NCI-H1417 (cell line): Measurements from ENCODE around the gene CYS1.

ENCODE experiments used
- DNase-seq, 3 experiments: peaks; one replicate each; lab custom pipeline; 2025; lab: John Stamatoyannopoulos, UW

CYS1 gene

DNA sequence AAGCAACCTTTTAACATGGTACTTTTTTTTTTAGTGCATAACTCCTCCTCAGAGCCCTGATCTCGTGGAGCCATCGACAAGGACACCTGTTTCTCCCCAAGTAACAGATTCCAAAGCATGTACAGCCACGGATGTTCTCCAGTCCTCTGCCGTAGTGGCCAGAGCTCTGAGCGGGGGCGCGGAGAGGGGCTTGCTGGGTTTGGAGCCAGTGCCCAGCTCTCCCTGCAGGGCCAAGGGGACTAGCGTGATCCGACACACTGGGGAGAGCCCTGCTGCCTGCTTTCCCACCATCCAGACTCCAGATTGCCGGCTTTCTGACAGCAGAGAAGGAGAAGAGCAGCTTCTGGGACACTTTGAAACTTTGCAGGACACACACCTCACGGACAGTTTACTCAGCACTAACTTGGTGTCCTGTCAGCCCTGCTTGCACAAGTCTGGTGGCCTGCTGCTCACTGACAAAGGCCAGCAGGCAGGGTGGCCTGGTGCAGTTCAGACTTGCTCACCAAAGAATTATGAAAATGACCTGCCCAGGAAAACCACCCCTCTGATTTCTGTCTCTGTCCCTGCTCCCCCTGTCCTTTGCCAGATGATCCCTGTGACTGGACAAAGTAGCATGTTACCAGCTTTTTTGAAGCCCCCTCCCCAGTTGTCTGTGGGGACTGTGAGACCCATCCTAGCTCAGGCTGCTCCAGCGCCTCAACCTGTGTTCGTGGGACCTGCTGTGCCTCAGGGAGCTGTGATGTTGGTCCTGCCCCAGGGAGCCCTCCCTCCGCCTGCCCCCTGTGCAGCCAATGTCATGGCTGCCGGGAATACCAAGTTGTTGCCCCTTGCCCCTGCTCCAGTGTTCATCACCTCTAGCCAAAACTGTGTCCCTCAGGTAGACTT is 32.4 kb downstream of the CYS1 start:
- DNase-seq, result no peak

DNA sequence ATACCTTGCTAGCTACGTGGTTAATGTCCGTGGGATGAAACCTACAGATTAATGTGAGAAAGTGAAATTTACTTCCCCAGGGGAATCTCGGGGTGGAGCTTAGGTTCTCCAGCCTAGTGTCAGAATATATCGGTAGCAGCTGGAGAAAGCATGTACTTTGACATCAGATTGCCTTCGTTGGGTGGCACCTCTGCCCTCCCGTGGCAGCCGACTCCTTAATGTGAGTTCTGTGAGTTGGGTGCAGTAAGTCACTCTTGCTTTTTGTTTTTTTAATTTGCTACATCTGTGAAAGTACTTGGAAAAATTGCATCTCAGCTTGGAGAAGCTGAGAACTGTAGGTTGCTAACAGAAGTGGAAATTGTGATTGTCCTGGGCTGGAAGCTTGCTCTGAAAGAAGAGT is 33.3 kb downstream of the CYS1 start:
- DNase-seq, result no peak

DNA sequence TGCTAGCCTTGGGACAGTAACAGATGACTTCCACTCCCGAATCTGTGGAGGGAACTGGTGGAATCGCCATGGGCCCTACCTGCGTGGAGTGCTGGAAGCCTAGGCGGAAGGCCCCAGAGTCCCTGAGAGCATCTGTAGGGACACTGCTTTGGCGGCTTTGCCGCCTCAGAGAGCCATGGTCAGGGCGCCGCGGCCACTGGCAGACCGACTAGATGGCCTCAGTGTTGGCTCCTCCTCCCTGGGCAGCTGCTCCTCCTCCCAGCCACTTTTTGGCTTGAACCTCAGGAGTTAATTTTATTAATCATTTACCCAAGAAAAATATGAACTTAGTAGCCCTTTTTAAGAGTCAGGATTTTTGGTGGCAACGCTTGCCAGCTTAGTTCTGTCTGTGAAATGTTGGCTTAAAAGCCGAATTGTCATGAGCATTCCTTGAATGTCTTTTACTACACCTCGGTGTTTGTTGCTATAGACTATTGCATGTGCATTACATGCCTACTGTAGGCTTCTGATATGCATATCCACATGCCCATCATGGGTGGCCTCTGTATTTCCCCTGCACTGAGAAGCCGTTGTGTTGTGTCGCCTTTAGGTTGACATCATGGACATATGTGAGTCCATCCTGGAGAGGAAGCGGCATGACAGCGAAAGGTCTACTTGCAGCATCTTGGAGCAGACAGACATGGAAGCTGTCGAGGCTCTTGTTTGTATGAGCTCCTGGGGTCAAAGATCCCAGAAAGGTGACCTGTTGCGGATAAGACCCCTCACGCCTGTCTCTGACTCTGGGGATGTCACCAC is 34.5 kb downstream of the CYS1 start:
- no peak for DNase-seq

DNA sequence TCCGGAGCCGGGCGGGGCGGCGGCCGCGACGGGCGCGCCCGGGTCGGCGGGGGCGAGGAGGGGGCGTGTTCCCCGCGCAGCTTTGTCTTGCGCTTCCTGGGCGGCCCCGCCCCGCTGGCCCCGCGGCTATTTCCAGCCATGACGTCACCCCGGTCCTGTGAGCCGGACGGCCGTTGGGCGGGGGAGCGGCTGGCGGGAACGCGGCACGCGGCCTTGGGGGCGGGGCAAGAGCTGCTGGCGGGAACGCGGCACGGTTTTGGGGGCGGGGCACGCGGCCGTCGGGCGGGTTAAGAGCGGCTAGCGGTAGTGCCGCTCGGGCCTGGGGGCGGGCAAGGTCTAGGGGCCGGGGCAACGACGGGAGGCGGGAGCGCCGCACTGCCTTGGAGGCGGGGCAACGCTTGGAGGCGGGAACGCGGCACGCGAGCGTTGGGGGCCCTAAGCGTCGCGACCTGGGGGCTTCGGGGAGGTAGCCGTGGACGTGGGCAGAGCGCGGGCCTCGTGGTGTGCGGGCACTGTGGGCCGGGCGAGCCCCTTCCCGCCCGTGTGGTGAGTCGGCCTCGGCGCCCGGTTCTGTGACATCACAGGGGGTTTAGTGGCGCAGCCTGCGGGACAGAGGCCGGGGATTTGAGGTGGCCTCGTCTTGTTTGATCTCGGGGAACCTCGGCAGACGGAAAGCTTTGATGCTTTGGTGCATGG is 36.2 kb downstream of the CYS1 start:
- peak; percentile 98 for DNase-seq

DNA sequence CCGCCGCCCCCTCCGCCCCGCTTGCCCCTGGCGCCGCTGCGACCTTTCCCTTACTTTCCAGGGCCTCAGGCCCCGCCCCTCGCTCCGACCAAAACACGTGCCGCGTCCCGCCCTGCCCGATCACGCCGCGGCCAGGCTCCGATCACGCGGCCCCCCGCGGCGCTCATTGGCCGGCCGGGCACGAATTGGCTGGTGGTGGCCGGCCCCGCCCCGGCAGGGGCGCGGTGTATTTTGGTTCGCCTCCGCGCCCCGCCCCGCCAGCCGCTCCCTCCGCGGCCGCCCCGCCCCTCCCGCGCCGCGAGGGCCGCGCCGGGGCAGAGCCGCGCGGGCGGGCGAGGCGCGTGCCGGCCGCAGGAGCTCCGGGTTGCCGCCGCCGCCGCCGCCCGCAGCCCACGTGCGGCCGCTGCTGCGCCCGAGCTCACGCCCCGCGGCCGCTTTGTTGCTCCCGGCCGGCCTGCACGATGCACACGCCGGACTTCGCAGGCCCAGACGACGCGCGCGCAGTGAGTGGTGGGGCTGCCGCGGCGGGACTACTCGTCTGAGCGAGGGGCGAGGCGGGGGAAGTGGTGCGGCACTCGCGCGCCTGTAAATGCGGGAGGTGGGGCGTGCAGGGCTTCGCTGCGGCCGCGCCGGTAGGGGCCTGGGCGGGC is 36.8 kb downstream of the CYS1 start, which contains the start of gene KLF11:
Gene KLF11, plus strand, starts transcription at position 295 of the 650 bp plus-strand sequence. Its CDS starts 167 bp downstream, at position 462.
- DNase-seq, result peak; percentile 98 to 99 (median 98)

DNA sequence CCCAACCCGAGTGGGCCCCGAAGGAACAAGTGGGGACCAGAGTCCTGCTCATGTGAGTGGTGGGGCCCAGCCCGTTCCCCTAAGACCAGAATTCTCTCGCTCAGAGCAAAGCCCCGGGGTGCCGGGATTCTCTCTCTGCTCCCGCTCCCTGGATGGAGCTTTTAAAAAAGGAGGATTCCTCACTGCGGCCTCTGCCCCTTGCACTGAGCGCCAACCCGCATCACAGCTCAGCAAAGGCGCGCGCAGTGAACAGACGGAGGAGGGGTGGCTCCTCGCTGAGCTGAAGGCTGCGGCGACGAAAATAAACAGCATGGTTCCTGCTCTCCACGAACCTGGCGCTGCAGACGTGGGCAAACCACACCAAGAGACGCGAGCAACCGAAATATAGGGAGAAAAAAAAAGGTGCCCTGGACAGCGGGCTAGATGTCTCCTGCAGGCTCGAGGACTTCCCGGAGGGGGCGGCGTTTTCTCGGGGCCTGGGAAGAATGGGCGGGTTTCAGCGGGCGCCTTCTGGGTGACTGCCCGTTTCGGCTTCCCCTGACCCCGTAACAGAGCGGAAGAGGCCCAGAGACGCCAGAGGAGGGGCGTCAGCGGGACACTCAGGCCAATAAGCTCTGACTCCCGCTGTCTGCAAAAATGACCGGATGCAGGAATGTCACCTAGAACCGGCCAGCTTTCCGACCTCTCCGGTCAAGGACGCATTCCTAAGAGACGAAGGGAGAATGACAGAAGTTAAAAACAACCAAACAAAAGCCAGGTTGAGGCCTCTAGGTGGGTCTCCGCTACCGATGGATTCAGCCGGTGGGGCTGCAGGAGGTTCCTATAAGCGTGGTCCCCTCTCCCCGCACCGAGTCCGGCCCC is 37.7 kb downstream of the CYS1 start:
- peak; percentile 68 to 92 (median 89) for DNase-seq

DNA sequence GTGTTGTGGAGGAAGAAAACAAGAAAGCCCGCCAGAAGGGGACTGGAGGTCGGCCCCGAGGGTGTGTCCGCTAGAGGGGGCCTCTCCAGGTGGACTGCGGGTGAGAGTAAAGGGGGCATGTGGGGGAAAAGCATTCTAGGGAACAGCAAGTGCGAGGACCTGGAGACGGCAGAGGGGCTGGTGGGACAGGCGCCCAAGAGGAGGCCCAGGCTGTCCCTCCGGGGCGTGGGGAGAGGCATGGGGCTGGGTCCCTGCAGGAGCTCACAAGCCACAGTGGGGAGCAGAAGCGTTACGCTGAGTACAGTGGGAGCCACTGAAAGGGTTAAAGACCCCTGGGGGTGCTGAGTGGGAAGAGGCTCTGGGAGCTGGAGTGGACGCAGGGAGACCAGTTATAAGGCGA is 38.5 kb downstream of the CYS1 start:
- no peak for DNase-seq

DNA sequence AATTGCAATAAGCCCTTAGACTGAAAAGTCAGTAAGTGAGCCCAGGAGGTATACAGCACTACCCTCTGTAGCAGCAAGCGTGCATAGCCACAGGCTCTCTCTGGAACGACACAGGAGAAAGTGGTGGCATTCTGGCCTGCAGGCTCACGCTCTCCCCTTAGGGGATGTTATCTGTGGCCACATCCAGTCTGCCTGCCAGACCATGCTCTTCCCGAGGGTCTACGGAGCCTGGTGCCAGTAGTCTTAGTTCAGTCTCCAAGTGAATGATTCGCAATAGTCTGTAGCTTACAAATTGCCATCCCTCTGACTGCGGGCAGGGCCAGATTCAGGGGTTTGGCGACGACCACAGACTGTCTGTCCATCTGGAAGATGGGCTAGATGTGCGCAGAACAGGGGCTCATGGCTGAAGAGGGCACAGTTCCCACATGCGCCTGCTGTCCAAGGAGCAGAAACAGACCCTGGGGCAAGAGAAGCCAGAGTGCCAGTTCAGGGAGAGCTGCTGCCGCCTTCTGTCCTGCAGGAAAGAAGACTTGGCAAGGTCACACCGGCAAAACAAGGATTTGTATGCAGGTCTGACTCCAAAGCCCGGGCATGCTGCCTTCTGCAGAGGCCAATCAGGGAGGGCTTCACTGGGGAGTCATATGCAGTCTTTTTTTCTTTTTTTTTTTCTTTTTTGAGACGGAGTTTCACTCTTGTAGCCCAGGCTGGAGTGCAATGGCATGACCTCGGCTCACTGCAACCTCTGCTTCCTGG is 40.4 kb downstream of the CYS1 start:
- no peak for DNase-seq

DNA sequence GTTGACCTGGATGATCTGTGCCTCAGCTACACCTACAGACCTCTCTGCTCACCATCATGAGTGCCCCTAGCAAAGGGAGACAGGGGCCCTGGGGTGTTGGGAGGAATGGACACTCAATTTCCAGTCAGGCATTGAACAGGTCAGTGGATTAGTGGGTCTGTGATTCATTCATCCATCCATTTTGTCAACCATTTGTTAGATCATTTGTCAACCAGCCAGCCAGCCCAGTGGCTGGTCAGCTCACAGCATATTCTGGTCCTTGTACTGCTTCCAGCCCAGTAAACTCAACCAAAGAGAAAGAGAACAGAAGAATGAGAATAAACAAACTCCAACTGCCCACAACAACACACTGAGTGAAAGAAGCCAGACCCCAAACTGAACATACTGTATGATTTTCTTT is 41.5 kb downstream of the CYS1 start:
- no peak for DNase-seq

DNA sequence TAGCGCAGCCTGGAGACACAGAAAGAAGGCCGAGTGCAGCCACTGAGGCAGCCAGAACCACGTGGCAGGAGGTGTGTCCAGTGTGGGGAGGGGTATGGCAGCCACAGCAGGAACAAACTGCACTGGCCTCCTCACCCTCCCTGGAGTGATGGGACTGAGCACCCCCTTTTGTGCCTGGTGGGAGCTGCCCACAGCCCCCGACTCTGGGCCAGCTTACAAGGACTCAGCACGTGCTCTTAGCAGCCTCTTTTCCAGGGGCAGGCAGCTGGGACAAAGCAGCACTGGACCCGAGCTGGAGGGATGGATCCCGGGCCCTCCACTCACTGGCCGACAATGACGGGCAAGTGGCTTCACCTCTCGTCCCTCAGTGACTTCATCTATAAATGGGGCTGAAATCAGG is 42.1 kb downstream of the CYS1 start:
- no peak for DNase-seq

DNA sequence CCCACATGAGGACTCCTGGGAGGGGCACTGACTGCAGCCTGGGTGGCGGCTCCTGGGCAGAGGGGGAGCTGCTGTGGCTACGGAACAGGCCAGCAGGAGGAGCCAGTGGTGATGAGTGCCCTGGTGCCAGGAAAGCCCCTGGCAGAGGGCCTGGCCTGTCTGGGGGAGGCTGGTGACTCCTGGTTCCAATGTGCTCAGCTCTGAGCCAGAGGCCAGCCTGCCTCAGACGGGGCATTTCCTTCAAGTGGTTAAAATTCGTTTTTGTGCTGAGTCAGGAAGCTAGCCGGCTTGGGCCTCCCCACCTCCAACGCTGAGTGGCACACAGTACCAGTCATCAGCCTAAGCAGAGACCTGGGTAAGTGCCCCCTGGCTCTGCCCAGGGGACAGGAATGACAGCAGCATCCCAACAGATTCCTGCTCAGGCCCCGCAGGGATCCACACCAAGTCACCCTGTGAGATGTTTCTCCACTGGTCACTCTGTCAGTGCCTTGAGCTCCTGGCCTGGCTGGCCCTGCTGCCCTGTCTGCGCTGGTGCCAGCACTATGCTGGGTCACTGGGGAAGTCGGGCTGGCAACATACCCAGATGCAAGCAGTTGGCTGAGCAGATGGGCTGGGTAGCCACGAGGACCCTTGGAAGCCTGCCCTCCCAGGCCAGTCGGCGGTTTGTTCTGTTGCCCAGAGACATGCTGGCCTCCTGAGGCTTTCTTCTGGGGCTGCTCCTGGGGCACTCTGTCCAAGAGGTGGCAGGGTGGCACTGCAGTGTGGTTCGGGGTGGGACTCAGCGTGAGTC is 43.9 kb downstream of the CYS1 start:
- DNase-seq, result no peak

GRCh38 chr2:10035633-10036032 is 44.6 kb downstream of the CYS1 start:
- no peak for DNase-seq

DNA sequence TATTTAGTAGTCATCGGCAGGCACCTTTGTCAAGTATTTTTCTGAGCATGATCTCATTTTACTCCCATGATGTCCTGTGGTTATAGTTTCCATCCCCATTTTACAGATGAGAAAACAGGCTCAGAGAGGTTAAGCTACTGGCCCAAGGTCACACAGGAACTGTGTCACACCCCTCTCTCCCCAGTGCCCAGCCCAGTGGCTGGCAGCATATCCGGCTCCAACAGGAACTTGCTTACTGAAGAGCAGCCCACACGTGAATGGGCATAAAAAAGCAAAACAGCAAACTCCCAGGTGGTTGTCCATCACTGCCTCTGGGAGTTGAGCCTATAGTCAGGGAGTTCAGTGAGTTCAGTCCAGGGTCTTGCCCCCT is 45.2 kb downstream of the CYS1 start:
- DNase-seq, result no peak

- no peak for DNase-seq
Observed at GRCh38 chr2:10034333-10035052, 45.7 kb downstream of the CYS1 start.

- no peak for DNase-seq
Observed at GRCh38 chr2:10033251-10034006, 46.8 kb downstream of the CYS1 start.

DNA sequence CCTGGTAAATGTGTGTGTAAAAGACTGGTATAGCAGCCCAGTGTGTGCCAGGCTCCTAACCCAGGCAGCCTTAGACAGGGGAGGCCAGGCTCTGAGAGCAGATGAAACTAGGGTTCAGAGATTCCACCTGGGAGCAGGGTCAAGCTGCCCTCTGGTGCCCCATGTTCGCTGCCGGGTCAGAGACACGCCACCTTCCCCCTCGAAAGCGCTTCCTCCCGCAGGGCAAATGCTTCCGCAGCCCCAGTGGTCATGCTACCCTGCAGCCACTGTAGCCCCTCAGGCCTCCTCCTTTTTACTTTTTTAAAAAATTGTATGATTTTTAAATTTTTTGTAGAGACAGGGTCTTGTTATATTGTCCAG is 47.5 kb downstream of the CYS1 start:
- no peak for DNase-seq

DNA sequence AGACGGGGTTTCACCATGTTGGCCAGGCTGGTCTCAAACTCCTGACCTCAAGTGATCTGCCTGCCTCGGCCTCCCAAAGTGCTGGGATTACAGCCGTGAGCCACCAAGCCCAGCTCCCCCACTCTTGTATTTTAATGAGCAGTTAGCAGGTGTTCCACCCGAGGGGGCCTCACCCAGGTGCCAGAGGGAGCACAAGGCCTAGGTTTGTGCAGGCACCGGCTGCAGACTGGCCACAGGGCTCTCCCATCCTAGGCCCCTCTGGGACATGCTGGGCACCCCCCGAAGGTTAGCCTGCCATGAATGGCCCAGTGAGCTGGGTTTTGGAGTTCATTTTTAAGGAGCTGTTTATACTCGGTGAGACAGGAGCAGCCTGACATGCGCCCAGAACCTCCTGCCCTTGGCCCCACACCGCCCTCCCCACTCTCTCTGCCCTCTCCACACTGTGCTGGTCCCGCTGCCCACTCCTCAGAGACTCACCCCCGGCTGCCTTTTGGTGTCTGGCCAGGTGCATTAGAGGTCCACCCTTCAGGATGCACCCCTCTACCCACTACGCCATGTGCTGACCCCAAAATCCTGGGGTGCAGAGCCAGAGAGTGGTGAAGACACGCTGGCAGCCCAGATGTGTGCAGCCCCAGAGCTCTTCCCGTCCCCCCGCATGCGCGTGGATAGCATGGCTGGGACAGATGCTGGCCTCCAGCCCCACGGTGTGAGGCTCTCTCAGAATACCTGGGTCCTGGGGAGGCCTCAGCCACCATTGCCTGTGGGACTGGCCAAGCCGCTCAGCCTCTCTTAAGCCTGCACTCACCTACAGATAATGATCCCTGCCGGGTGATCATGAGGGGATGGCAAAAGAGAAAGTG is 48.1 kb downstream of the CYS1 start:
- DNase-seq, result no peak
